ENCODE data around the gene SDS. TPM values are rescaled to one million over a fixed set of nuclear protein-coding genes. Genes with fewer than 3 reads are reported as not detected.

The SDS gene
- total RNA-seq, 4 donors from 2014 or later: 0.90 TPM; not detected in 3

GRCh38 chr12:113425960-113426453 lies 22.3 kb upstream of the SDS start:
- Histone ChIP-seq H3K4me1 (peaks cover 0 to 14% (median 2%) of the 10 kb centered on the region in 4 donors), H3K27ac (no peak overlapping the region), H3K36me3 (no peaks in the 10 kb centered on the region), H3K9me3 (peaks cover 0 to 4% (median 0%) of the 10 kb centered on the region in 4 donors), H3K4me3 (no peak overlapping the region), H3K27me3 (peaks cover 0 to 5% of the 10 kb centered on the region in 2 donors)
- TF ChIP-seq CTCF (IDR thresholded peaks at IDR 0.05) (no peak), POLR2A (IDR thresholded peaks at IDR 0.05) (no peak), EP300 (IDR thresholded peaks at IDR 0.05) (no peak)
- DNase-seq (ENCODE audit: low spot score in 2 of 2): no peak
- WGBS, 2 donors: 34 to 37% methylated on average over 11 of the region's 11 CpGs

- WGBS, 2 donors: 52 to 58% methylated on average over 18 to 19 of the region's 20 CpGs
- Histone ChIP-seq H3K36me3 (no peaks in the 10 kb centered on the region), H3K27me3 (peaks cover 0 to 5% of the 10 kb centered on the region in 2 donors), H3K4me1 (peaks cover 0 to 14% (median 2%) of the 10 kb centered on the region in 4 donors), H3K4me3 (no peak overlapping the region), H3K27ac (no peak overlapping the region), H3K9me3 (peaks cover 0 to 1% (median 0%) of the 10 kb centered on the region in 4 donors)
- TF ChIP-seq POLR2A (IDR thresholded peaks at IDR 0.05) (no peak), CTCF (IDR thresholded peaks at IDR 0.05) (peak; percentile 50 to 75 (median 64)), EP300 (IDR thresholded peaks at IDR 0.05) (no peak)
- DNase-seq (ENCODE audit: low spot score in 2 of 2): peak in 1 of 2 donors; percentile 56
Observed at GRCh38 chr12:113424915-113425823, 21.5 kb upstream of the SDS start.

- 74 to 88% methylated on average over 1 of the region's 1 CpG for WGBS, 2 donors
- Histone ChIP-seq H3K4me1 (peaks cover 0 to 14% (median 2%) of the 10 kb centered on the region in 4 donors), H3K27ac (no peak overlapping the region), H3K27me3 (peaks cover 0 to 5% of the 10 kb centered on the region in 2 donors), H3K9me3 (no peaks in the 10 kb centered on the region), H3K4me3 (no peak overlapping the region), H3K36me3 (no peaks in the 10 kb centered on the region)
- no peak for DNase-seq (ENCODE audit: low spot score in 2 of 2)
- no peak for TF ChIP-seq EP300 (IDR thresholded peaks at IDR 0.05)
- no peak for TF ChIP-seq POLR2A (IDR thresholded peaks at IDR 0.05)
- TF ChIP-seq CTCF (IDR thresholded peaks at IDR 0.05): no peak
Observed at GRCh38 chr12:113424456-113424855, 20.8 kb upstream of the SDS start.

GRCh38 chr12:113422886-113423669 lies 19.4 kb upstream of the SDS start:
- peak overlapping the region in 3 of 4 donors; percentile 70 to 85 (median 82) for H3K27ac ChIP-seq
- no peak for TF ChIP-seq EP300 (IDR thresholded peaks at IDR 0.05)
- no peak for TF ChIP-seq POLR2A (IDR thresholded peaks at IDR 0.05)
- TF ChIP-seq CTCF (IDR thresholded peaks at IDR 0.05): no peak

More at GRCh38 chr12:113422886-113423669, 19.4 kb upstream of the SDS start:
- no peak for DNase-seq (ENCODE audit: low spot score in 2 of 2)
- Histone ChIP-seq H3K4me3 (peak overlapping the region; percentile 14 to 50 (median 34)), H3K27me3 (no peaks in the 10 kb centered on the region), H3K36me3 (no peaks in the 10 kb centered on the region), H3K4me1 (peaks cover 0 to 14% (median 2%) of the 10 kb centered on the region in 4 donors), H3K9me3 (no peaks in the 10 kb centered on the region)
- 84 to 88% methylated on average over 5 to 6 of the region's 6 CpGs for WGBS, 2 donors
